HG03045 (cell line): ENCODE results near the gene PGGHG.
"Not testable (repeated sequence)": the region's sequence is repeated elsewhere in the genome, so short reads cannot be mapped to it uniquely, and the experiment has no call there.

Experiments used
- ATAC-seq: cut with Tn5 transposase; IDR thresholded peaks from one replicate; pipeline ENCODE4 v1.9.1; 2021; ENCODE audit warnings: mild to moderate bottlenecking, moderate library complexity; ENCODE audit not compliant: unreplicated experiment

PGGHG gene

DNA sequence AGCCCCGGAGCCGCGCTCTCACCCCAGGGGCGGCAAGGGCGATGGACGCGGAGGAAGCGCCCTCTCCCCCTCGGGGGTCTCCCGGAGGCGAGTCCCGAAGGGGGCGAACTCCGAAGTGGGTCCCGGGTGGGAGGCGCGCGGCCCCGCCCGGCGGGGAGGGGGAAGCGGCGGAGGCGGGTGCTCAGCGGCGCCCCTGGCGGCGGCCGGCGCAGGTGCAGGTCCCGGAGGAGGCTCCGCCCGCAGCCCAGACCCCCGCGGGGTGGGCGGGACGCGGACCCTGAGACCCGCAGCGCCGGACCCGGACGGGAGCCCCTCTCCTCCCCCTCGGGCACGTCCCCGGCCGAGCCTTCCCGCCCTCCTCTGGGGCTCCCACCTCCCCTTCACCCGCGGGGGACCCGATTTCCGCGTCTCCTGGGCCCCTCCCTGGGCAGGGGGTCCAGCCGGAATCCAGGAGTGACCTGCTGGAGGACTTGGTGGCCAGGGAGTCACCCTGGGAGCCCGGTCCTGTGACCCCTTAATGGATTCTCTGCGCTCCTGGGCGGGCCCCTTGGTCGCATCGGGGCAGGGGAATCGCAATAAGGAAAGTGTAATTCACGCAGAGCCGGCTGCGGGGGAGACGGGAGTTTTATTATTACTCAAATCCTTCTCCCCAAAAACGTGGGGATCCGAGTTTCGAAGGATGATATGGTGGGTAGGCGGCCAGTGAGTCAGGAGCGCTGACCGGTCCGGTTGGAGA is 22.3 kb downstream of the PGGHG start:
- ATAC-seq: peak; percentile 47

DNA sequence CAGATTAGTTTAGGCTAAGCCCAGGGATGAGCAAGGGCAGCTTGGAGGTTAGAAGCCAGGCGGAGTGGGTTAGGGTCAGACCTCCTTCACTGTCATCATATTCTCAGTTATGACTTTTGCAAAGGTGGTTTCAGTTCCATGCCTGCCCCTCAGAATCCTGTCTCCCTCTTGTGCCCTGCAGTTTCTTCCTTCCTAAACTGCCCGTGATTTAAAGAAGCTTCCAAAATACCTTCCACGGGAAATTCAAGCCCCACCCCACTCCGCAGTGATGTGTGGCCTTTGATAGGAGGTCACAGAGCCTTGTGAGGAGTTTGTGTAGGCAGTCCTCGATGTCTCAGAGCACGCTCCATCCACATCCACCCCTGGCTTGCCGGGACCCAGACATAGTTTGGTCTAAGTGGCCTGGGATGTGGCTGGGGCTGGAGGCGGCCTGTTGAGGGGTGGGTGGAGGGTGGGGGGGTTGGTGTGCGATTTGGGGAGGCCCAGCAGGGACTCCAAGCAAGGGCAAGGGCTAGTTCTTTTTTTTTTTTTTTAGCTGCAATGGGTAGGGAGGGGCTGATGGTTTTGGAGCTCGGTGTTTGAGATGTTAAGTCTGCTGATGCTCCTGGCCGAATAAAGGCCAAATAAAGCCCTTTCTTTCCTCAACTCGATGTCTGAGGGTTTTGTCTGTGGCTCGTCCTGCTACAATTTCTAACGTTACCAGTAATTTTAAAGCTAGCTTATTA is 23.3 kb downstream of the PGGHG start:
- no peak for ATAC-seq

DNA sequence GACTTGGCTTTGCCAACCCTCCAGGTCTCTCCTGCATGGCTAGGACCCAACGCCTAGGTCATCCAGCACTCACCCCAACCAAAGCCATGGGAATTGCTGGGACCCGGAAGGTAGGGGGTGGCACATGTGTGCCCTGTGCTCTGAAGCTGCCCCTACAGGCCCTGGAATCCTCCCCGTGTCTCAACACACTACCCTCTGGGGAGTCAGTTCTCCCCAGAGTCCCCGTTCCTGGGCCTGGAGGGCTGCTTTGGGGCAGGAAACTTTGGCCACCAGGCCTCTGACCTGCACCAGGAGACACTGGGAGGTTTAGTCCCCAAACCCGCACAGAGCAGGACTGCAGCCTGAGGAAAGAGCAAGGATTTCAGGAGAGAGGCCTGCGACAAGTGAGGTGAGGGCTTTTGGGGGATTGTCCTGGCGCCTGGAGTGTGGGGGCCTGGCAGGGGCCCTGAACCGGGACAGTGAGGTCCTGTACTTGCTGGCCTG is 24.4 kb downstream of the PGGHG start:
- no peak for ATAC-seq

DNA sequence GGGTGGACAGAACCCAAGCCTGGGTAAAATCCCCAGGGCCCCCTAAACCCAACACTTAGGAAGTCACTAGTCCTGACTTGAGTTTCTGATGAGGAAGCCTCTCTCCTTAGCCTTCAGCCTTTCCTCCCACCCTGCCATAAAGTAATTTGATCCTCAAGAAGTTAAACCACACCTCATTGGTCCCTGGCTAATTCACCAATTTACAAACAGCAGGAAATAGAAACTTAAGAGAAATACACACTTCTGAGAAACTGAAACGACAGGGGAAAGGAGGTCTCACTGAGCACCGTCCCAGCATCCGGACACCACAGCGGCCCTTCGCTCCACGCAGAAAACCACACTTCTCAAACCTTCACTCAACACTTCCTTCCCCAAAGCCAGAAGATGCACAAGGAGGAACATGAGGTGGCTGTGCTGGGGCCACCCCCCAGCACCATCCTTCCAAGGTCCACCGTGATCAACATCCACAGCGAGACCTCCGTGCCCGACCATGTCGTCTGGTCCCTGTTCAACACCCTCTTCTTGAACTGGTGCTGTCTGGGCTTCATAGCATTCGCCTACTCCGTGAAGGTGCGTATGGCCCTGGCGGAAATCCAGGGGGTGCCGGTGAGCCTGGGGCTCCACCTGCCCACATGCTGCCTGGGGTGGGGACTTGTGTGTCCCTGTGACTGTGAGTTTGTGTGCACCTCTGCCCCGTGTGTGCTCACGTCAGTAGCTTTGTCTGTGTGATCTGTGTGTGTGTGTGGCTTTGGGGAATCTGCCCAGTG is 25.0 kb downstream of the PGGHG start, which contains the start of gene IFITM1:
Gene IFITM1 (plus strand): TSS at position 254 of the 767 bp plus-strand sequence. CDS start 131 bp downstream, at position 385.
- ATAC-seq: no peak

DNA sequence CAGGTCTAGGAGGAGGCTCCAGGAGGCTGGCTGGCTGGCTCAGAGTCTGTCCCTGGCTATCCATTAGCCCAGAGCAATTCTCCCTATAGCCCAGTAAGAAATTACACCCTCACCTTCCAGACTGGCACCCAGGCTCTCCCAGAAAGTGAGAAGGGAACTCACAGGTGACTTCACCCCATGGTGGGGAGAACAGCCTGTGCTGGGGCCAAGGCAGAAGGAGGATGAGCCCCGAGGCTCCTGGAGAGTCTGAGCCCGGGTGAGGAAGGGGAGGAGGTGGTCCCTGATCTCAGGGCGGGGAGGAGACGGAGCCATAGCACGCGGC is 25.6 kb downstream of the PGGHG start:
- not testable (repeated sequence) for ATAC-seq

DNA sequence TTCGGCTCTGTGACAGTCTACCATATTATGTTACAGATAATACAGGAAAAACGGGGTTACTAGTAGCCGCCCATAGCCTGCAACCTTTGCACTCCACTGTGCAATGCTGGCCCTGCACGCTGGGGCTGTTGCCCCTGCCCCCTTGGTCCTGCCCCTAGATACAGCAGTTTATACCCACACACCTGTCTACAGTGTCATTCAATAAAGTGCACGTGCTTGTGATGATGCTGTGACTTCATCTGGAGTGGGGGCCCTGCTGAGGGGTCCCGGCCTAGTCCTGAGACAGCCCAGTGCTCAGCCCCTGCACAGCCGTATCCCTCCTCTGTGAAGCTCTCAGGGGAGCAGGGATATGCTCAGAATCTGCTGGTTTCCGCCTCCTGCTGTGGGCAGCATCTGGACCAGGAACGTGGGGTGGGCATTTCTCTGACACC is 26.1 kb downstream of the PGGHG start:
- no peak for ATAC-seq

DNA sequence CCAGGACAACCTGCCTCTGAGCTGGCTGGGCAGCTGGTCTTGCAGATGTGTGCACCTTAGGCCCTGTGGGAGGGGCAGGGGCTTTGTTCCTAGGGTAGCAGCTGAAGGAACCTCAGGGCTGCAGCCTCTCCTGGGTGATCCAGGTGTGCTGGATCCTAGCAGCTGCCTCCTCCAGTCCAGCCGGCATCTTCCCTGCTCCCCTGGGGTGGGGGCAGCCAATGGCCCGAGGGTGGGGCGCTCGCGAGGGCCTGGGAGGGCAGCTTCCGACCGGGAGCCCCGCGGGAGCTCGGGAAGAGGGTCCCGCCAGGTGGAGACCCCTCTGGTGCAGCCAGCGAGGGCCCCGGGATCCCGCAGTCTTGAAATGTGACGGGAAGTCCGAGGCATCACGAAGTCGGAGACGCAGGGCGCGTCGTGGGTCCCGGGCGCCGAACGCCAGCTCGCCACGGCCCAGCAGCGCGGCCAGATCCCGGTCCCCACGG is 26.6 kb downstream of the PGGHG start:
- no peak for ATAC-seq

DNA sequence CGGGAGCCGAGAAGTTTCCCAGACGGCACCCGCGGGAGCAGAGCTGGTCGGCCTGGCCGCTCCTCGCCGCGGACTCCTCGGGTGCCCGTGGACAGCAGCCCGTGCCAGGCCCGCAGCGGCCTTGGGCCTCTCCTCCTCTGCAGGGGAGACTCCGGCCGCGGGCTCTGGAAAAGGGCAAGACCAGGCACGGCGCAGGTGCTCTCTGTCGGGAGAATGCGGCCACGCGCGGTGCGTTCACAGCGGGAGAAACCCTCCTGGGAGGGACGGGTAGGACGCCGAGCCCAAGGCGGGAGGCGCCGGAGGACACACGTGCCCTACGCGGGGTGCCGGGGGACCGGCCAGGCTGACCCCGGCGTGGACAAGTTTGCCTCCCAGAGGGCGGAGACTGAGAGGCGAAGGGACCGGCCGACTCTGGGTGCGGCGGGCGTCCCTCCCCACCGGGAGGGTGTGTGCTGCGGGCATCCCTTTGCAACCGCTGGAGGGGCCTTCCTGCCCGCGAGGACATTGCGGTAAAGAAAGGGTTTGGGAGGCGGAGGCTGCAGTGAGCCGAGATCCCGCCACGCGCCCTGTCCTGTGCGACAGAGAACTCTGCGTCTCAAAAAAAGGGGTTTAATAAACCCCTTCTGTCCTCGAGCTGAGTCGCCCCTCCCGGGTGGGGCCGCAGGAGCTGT is 27.2 kb downstream of the PGGHG start:
- ATAC-seq: no peak

DNA sequence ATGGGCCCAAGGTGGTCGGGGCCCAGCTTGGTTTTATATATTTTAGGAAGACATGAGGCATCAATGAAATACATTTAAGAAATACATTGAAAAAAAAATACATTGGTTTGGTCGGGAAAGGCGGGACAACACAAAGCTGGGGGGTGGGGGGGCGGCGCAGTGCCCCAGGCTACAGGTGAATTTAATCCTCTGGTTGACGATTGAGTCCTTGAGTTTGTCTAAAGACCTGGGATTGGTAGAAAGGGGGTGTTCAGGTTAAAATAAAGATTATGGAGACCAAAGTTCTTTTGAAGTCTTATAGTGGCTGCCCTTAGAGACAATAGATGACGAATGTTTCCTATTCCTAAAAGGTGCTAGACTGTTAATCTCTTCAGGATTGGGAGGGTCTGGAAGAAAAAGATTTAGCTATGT is 28.0 kb downstream of the PGGHG start:
- ATAC-seq: no peak

DNA sequence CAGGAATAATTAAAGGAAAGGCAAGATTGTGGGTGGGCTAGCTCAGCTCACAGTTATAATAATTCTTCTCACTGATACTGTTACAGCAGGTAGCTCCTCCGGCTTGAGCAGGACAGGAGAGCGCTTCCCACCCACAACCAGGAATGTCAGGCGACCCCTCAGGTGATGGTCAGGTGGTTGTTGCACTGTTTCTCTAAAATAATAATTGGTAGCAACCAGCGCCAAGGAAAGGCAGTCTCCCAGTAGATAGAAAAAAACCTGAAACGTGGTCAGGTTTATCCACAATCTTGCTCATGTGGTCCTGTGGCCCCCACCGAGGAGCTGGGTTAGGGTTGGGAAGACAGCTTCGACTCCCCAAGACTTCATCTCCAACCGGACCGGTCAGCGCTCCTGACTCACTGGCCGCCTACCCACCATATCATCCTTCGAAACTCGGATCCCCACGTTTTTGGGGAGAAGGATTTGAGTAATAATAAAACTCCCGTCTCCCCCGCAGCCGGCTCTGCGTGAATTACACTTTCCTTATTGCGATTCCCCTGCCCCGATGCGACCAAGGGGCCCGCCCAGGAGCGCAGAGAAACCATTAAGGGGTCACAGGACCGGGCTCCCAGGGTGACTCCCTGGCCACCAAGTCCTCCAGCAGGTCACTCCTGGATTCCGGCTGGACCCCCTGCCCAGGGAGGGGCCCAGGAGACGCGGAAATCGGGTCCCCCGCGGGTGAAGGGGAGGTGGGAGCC is 28.9 kb downstream of the PGGHG start:
- not testable (repeated sequence) for ATAC-seq

DNA sequence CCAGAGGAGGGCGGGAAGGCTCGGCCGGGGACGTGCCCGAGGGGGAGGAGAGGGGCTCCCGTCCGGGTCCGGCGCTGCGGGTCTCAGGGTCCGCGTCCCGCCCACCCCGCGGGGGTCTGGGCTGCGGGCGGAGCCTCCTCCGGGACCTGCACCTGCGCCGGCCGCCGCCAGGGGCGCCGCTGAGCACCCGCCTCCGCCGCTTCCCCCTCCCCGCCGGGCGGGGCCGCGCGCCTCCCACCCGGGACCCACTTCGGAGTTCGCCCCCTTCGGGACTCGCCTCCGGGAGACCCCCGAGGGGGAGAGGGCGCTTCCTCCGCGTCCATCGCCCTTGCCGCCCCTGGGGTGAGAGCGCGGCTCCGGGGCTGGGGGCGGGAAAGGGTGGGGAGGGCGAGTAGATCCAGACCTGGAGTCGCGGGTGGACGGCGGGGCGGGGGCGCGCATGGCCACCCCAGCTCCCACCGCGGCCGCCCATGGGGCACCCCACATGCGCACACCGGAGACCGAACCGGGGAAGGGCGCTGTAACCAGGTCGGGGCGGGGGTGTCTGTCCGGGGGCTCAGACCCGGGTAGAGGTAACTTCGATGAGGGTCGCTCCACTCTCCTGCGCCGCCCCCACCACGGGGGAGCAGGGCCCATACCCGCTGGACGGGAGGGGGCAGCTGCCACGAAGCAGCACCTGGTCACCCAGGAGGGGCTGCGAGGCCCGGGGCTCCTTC is 29.6 kb downstream of the PGGHG start:
- ATAC-seq: peak; percentile 52

DNA sequence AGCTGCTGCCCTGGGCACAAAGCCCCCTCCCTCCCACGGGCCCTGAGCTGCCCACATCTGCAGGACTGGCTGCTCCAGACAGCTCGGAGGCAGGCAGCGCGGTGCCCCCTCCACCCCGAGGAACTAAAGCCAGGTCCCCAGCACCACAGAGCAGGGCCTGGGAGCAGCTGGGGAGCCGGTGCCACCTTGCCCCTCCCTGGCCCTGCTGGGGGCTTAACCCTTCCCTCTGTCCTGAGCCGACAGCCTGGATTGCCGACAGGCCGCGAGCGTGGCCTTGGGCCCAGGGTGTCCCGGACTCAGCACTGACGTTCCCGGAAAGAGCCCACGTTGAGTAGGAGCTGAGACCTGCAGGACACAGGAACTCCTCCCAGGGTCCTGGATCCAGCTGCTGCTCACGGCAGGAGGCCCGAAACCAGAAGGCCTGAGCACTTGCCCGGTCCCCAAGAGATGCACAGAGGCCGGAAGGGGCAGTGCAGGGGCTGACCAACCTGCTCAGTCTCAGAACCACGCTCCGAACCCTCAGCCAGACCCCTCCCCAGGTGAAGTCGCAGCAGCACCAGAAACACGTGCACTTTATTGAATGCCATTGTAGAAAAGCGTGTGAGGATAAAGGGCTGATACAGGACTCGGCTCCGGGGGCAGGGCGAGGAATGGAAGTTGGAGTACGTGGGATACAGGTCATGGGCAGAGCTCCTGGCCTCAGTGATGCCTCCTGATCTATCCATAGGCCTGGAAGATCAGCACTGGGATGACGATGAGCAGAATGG is 30.4 kb downstream of the PGGHG start:
- ATAC-seq: peak; percentile 20

DNA sequence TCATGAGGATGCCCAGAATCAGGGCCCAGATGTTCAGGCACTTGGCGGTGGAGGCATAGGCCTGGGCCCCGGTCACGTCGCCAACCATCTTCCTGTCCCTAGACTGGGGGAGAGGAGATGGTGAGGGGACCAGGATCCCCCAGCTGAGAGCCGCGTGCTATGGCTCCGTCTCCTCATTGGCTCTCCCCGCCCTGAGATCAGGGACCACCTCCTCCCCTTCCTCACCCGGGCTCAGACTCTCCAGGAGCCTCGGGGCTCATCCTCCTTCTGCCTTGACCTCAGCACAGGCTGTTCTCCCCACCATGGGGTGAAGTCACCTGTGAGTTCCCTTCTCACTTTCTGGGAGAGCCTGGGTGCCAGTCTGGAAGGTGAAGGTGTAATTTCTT is 31.0 kb downstream of the PGGHG start:
- ATAC-seq: not testable (repeated sequence)

DNA sequence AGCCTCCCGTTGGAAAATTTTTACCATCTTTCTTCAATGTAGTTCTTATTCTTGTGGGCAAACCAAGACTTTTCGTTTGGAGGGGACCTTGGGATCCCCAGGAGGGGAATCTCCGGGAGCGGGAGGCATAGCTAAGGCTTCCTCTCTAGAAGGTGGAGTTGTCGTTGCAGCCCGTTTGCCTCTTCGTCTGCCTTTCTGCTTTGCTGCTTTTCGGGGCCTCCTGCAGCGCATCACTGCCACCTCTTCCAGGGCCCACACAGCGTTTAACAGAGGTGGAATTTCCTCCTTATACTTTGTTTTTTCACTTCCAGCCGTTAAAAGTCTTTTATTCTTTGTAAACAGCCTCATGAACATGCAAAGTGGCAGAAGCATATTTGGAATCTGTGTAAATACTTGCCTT is 35.2 kb downstream of the PGGHG start:
- no peak for ATAC-seq

DNA sequence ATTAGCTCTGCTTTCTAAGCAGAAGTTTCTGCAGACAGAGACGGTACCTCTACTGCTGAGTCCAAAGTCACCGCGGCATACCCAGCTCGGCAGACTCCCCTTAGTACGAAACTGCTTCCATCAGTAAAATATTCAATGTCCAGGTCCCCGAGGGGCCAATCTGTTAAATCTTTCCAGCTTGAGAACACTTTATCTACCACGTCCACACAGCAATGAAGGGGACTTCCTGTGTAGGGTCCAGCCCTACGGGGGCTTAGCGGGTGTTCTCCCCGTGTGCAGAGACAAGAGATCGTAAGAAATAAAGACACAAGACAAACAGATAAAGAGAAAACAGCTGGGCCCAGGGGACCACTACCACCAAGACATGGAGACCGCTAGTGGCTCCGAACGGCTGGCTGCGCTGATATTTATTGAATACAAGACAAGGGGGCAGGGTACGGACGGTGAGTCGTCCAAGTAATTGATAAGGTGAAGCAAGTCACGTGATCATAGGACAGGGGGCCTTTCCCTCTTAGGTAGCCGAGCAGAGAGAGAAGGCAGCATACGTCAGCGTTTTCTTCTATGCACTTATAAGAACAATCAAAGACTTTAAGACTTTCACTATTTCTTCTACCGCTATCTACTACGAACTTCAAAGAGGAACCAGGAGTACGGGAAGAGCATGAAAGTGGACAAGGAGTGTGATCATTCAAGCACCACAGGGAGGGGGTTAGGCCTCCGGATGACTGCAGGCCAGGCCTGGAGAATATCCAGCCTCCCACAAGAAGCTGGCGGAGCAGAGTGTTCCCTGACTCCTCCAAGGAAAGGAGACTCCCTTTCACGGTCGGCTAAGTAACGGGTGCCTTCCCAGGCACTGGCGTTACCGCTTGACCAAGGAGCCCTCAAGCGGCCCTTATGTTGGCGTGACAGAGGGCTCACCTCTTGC is 35.9 kb downstream of the PGGHG start:
- not testable (repeated sequence) for ATAC-seq

DNA sequence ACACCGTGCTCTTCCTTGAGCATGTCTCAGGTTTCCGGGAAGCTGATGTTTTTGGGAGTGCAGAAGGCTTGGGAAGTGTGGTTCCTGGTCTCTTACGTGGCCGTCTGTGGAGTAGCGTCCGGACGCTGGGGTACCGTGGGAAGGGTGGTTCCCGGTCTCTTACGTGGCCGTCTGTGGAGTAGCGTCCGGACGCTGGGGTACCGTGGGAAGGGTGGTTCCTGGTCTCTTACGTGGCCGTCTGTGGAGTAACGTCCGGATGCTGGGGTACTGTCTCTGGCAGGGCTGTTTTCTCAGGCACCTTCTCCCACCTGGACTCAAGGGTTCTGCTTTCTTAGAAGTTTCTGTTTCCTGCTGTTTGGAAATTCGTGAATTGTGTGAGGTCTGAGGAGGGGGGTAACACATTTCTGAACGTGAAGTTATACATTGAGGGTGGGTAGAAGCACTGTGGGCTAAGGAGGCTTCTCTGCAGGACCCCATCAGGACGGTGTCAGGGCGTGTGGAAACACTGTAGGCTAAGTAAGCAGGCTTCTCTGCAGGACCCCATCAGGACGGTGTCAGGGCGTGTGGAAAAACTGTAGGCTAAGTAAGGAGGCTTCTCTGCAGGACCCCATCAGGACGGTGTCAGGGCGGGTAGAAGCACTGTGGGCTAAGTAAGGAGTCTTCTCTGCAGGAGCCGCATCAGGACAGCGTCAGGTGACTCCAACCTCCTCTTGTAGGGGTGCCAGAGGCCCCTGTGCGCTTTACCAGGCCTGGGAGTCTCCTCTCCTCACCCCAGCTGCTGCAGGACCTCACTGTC is 37.1 kb downstream of the PGGHG start:
- no peak for ATAC-seq

DNA sequence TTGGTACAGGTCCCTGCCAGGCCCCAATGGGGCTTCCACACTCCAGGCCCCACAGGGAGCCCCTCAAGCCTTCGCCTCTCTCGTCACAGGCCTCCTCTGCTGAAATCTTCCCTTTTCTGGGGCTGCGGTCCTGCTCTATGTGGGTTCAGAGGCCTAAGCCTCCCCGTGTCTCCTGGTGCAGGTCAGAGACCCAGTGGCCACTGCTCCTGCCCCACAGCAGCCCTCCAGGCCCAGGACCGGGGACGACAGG is 37.6 kb downstream of the PGGHG start:
- no peak for ATAC-seq
